CD4-positive, alpha-beta T cell treated with Interferon gamma for 1 hour (primary cell): ENCODE results near the gene SEMA3G.
A peak's percentile ranks its signal among the peaks of the same experiment; 100 is the strongest.

Source experiments
- DNase-seq: peaks from one replicate; pipeline ENCODE4 v3.0.0-alpha.2; 2020

The SEMA3G gene

DNA sequence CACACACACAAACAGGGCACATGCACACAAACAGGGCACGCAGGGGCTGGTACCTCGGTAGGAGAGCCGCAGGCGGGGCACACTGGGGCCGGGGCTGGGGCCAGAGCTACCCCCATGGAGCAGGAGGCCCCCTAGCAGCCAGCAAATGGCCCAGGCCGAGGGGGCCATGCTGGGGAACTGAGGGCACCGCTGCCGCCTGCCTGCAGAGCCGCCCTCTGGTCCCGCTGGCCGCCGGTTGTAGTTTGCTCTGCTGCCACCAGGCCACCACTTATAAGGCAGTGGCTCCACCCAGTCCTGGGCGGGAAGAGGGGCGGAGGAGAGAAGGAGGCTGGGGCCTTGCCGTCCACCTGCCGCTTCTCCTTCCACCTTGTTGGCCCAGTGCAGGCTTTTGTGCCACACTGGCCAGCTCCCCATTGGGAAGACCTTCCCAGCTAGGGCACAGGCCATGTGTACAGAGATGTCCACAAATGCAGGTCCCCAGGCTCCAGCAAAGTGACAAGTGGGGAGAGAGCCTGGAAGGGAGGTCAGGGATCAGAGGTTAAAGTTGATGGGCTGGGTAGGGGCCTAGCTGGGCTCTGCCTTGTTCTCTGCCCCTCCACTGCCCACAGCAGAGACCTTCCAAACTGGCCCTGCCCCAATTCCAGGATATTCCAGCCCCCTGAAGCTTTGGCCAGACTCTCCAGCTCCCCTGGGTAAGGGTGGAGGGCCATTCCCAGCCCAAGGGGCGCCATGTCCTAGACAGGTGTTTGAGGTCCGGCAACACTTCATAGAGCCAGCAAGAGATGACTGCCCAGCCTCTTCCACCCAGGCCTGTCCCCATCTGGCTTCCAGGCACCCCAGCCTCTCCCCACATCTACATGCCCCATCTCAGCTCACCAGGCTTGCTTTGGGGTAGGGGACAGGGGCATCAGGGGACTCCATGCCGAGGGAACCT lies at the start of gene SEMA3G:
SEMA3G (minus strand) TSS at position 244 of the 934 bp plus-strand sequence; CDS start at position 168, 76 bp downstream.
- peak; percentile 72 for DNase-seq

DNA sequence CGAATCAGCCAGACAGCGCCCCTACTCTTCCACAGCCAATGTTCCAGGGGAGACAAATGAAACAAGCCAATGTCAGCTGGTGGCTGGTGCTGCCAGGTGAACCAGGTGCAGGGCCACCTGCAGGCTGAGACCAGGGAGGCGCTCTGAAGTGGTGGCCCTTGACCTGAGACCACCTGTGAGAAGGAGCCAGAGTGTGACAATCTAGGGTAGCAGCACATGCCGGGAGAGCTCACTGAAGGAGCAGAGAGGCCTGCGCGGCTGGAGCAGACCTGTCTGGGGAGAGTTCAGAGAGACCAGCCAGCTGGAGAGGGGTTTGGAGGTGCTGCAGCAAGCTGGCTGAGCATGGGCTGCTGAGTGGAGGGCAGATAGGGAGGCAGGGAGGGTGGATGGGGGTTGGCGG lies 49.5 kb upstream of the SEMA3G start:
- DNase-seq, result no peak

DNA sequence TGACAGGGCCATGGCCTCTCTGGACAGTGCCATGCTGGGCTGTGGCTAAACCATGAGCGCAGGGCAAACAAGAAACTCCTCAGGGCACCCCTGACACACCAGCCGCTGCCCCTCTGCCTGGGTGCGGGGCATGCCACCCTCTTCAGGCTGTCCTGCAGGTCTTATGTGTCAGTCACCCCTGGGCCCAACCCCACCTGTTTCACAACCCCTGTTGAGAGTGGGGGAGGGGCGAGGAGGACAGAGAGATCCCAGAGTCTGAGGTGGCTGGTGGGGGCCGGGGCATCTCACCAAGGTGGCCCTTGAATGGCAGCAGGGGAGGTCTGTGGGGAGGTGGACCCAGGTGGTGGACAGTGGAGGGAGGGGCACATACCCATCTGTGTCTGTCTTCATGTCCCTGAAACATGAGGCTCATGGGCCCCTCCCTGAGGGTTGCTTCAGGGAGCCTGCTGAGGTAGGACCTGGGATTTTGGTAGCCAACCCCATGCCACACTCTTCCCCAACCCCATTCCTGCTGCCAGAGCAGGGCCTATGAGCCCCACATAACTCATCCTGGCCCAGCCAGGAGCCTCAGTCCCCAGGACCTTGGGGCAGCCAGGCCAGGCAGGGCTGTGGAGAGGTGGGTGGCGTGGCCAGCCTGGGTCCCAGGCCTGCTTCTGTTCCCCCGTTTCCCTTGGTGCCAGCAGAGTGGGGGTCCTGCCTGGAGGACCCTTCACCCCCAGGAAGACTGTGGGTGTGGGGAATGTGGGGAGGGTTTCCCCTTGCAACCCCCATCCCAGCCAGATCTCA lies 48.5 kb upstream of the SEMA3G start:
- no peak for DNase-seq

DNA sequence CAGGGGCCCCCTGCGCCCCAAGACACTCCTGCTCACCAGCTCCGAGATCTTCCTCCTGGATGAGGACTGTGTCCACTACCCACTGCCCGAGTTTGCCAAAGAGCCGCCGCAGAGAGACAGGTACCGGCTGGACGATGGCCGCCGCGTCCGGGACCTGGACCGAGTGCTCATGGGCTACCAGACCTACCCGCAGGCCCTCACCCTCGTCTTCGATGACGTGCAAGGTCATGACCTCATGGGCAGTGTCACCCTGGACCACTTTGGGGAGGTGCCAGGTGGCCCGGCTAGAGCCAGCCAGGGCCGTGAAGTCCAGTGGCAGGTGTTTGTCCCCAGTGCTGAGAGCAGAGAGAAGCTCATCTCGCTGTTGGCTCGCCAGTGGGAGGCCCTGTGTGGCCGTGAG lies 47.2 kb upstream of the SEMA3G start:
- no peak for DNase-seq

DNA sequence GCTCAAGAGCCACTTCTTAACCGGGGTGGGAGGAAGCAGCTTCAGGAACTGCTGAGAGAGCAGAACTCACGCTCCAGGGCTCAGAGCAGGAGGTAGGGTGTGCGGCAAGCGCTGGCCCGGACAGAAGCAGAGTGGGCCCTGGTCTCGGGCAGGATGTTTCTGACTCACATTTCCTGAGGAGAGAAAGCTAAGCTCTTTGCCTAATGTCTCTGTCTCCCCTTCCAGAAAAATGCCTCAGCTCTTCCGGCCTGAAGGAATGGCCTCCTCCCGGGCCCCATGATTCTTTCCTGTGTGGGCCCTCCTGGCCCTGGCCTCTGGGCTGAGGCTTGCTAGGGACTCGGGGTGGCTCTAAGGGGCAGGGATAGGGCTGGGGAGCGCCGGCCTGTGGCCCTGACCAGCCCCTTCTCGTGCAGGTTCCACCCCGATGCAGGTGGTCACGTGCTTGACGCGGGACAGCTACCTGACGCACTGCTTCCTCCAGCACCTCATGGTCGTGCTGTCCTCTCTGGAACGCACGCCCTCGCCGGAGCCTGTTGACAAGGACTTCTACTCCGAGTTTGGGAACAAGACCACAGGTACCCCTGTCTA lies 46.1 kb upstream of the SEMA3G start:
- DNase-seq, result peak; percentile 25

DNA sequence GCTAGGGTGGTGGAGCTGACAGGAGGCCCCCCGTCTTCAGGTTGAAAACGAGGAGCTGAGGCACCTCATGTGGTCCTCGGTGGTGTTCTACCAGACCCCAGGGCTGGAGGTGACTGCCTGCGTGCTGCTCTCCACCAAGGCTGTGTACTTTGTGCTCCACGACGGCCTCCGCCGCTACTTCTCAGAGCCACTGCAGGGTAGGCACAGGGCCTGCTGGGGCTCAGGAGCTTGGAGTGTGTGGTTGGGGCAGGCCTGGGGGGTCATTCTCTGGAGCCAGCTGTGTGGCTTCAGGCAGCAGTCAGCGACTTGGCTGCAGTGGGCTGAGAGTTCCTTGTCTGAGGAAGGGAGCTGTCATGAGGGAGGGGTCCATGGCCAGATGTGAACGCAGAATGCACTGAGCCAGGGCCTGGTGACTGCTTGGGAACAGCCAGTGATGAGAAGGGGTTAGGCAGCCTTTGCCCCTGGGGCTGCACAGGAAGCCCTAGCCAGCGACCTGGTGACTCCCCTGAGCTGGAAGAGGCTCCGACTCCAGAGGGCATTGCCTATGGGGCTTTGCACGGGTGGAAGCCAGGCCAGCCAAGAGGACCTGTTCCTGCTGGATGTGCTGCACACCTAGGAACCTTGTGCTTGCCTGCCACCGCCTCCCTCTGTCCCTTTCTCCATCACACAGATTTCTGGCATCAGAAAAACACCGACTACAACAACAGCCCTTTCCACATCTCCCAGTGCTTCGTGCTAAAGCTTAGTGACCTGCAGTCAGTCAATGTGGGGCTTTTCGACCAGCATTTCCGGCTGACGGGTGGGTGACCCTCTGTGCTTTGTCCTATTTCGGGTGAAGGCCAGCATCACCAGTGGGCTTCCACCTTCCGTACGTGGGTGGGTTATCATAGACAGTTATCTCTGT lies 45.4 kb upstream of the SEMA3G start:
- no peak for DNase-seq

DNA sequence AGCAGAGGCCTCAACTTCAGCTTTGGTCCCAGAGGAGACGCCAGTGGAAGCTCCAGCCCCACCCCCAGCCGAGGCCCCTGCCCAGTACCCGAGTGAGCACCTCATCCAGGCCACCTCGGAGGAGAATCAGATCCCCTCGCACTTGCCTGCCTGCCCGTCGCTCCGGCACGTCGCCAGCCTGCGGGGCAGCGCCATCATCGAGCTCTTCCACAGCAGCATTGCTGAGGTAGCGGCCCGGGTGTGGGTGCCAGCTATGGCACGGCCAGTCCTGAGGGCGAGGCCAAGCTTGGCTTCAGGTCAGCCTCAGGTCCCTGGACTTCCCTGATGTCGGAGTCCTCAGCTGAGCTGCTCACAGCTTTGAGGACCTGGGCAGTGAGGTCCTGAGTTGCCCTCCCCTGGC lies 44.5 kb upstream of the SEMA3G start:
- no peak for DNase-seq

DNA sequence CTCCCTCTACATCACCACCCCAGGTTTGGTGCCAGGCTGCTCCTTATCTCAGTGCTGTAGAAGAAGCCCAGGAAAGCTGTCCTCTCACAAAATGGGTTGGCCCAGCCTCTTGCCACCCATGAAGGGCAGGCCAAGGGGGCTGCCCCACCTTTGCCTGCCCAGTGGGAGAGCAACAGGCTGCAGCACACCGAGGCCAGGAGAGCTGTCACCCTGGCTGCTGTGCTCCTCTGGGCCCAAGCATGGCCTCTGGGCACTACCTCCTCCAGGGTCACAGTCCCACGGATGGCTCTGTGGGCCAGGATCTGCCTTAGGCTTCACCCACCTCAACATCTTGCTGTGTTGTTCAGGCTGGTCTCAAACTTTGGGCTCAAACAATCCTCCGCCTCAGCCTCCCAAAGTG lies 43.8 kb upstream of the SEMA3G start:
- DNase-seq, result no peak

DNA sequence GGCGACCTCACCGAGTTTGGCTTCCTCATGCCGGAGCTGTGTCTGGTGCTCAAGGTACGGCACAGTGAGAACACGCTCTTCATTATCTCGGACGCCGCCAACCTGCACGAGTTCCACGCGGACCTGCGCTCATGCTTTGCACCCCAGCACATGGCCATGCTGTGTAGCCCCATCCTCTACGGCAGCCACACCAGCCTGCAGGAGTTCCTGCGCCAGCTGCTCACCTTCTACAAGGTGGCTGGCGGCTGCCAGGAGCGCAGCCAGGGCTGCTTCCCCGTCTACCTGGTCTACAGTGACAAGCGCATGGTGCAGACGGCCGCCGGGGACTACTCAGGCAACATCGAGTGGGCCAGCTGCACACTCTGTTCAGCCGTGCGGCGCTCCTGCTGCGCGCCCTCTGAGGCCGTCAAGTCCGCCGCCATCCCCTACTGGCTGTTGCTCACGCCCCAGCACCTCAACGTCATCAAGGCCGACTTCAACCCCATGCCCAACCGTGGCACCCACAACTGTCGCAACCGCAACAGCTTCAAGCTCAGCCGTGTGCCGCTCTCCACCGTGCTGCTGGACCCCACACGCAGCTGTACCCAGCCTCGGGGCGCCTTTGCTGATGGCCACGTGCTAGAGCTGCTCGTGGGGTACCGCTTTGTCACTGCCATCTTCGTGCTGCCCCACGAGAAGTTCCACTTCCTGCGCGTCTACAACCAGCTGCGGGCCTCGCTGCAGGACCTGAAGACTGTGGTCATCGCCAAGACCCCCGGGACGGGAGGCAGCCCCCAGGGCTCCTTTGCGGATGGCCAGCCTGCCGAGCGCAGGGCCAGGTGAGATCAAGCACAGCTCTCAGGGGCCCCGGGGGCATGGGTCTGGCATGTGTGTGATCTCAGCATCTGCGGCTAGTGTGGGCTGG lies 43.1 kb upstream of the SEMA3G start:
- no peak for DNase-seq

DNA sequence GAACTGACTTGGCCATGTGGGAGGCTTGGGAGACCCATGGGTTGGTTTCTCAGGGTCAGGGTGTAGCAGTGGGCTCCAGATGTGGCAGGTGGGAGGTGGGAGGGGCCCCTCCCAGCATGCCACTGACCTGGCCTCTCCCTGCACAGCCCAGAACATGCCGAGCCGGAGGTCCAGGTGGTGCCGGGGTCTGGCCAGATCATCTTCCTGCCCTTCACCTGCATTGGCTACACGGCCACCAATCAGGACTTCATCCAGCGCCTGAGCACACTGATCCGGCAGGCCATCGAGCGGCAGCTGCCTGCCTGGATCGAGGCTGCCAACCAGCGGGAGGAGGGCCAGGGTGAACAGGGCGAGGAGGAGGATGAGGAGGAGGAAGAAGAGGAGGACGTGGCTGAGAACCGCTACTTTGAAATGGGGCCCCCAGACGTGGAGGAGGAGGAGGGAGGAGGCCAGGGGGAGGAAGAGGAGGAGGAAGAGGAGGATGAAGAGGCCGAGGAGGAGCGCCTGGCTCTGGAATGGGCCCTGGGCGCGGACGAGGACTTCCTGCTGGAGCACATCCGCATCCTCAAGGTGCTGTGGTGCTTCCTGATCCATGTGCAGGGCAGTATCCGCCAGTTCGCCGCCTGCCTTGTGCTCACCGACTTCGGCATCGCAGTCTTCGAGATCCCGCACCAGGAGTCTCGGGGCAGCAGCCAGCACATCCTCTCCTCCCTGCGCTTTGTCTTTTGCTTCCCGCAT lies 42.3 kb upstream of the SEMA3G start:
- DNase-seq, result no peak

DNA sequence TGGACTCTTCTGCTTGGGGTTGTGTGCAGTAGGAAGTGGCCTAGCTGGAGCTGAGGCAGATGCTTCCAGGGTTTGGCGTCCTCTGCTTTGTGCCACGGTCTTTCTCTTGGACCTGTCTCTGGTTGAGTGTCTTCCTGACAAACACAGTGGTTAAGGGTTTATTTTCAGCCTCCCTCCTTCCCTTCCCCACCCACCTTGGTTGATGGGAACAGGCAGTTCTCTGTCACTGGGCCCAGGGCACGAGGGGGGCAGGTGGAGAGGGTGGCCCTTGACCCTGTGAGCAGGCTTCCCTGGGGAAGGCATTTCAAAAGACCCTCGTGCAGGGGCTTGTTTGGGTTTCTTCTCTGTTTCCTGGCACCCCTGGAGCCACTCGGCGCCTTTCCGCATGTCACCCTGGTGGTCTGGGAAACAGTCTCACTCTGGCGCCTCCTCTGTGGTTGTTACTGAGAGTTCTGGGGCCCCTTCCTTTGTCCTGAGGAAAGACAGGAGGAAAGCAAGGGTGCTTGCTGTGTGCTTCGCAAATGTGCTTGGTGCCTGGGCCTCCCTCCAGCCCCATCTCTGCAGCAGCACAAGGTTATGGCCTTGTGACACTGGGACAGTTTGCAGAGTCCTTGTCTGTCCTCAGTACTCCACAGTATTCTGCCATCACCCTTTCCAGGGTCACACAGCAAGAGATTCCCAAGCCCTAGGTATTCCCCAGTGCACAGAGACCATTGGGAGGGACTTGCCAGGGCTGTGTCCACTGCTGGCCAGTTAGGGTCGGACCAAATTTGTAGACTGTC lies 40.0 kb upstream of the SEMA3G start:
- no peak for DNase-seq

DNA sequence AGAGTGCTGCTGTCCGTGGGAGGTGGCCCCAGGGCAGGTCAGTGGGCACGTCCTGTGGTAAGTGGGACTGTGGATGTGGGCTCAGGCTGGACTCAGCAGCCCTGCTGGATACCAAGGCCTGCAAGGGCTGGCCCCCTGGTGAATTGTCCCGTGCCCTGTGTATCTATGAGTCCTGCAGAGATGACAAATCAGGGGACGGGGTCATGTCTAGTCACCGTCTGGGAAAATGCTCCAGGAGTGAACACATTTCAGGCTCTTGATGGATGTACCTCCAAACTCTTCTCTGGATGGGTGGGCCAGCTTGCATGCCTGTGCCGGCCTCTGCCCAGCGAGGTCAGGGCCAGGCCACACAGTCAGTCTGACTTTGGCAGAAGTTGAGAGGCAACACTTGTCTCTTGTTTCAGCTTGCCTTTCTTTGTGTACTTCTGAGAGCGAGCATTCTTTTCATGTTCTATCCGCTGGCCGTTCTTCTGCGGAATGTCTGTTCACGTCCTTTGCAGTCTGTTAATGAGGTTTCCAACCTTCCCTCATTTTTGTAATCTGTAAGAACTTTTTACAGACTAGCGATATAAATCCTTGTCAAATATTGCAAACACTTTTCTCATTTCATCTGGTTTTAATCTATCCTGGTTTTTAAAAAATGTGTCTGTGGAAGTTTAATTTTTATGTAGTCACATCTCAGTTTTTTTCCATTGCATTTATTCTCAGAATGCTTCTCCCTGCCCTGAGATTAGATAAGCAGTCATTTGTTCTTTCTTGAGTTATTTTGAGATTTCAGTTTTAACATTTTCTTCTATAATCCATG lies 38.9 kb upstream of the SEMA3G start:
- DNase-seq, result no peak

DNA sequence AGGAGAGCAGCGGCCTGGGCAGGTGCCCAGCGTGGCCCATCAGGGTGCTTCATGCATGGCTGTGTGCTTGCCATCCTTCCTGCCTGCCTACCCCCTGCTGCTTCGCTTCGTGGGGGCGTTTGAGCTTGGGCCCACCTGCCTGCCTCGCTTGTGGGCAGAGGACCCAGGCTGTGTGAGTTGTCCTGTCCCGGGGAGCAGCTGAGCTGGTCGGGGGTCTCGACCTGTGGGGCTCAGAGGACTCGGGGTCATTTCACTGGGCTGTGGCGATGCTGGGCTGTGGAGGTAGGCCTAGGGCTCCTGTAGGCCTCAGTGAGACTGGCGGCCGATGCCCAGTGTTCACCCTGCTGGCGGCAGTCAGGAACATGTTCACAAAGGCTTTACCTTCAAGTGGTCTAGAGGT lies 38.2 kb upstream of the SEMA3G start:
- DNase-seq, result no peak

DNA sequence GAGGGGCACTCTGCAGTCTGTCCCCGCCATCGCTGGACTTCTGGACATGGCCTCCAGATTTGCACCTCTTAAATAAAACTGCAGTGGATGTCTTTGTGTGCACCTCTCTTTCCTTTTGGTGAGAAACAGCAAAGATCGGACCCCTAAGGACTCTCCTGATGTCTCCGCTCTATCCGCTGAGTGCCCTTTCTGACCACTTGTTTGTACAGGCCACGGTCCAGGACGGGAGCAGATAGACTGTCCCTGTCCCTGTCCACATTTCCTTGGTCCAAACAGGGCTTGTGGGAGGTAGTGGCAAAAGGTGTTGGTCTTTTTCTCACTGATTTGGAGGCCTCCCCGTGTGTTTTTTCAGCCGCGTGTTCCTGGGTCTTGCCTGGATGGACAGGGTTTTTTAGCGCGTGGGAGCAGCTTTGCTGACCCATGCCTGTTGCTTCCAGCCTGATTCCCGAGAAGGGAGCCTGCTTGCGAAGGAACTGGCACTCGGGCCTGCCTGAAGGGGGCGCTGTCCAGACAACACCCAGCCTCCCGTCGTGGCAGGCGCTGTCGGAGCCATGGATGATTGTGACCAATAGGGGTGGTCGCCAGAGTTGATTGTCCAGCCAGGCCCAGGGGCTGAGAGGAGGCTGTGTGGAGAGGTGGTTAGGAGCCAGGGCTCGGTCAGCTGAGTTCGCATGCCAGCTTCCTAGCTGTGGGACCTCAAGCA lies 37.1 kb upstream of the SEMA3G start:
- no peak for DNase-seq

DNA sequence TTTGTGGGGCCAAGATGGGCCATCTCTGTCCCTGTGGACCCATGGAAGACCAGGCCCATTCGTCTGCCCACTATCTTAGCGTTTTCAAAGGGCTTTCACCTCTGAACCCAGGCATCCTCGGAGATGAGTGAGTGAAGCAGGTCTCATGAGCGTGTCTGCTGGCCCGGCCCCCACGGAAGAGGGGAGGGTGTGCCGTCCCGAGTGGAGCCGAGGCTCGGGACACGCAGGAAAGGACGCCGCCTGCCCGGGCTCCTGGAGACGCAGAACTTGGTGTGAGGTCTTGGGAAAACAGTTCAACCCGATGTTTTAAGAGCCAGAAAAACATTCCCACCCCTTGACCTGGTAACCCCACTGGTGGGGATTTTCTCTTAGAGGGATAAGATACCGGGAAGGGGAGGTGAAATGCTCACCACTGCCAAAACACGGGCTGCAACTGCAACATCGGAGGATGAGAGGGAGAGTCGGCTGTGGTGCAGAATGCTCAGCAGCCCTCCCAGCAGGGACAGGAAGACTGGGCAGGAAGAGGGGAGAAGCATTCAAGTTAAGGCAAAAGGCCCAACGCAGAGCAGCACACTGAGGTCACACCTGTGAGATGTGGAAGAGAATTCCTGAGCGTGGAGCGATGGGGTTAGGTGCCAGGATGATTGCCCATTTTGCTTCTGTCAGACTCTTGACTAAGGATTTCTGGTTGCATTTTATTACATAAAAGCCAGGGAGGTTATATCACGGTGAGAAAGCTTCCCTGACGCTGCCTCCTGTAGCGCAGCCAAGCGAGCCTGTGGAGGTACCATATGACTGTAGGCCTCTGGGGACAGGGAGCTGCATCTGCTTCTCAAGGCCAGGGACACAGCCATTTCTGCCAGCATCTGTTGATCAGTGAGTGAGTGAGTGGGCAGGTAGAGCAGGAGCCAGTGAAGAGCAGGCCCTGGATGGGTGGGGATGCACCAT lies 36.1 kb upstream of the SEMA3G start:
- no peak for DNase-seq

DNA sequence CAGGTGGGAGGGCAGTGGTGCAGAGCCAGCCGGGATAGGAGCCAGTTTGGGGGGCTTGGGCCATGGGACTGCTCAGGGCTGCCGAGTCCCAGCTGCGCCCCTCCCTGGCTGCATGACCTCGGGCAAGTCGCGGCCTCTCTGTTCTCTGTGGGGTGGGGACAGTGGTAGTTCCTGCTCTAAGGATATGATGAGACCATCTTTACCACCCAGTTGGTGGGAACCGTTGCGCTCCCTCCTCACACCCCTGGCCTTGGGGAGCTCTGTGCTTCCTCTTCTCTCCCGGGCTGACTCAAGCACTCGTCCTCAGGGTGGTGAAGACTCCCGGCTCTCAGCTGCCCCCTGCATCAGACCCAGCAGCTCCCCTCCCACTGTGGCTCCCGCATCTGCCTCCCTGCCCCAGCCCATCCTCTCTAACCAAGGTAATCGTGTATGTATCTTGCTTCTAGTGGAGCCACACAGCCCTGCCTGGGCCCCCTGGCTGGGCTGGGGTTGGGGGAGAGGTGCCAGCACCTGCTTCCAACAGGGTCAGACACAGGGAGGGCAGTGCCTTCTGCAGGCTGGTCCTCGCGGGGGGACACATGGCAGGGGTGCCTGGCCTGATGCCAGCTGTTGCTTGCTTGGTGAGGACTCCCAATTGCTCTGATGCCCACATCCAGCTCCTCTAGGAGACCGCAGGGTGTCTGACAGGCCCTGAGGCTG lies 35.1 kb upstream of the SEMA3G start:
- no peak for DNase-seq
